ENCODE results near the gene SCLT1. TPM values are rescaled to one million over a fixed set of nuclear protein-coding genes. Genes with fewer than 3 reads are reported as not detected.

Gene SCLT1
- polyA plus RNA-seq, 3 donors: 14.8 to 20.1 (median 17.9) TPM

DNA sequence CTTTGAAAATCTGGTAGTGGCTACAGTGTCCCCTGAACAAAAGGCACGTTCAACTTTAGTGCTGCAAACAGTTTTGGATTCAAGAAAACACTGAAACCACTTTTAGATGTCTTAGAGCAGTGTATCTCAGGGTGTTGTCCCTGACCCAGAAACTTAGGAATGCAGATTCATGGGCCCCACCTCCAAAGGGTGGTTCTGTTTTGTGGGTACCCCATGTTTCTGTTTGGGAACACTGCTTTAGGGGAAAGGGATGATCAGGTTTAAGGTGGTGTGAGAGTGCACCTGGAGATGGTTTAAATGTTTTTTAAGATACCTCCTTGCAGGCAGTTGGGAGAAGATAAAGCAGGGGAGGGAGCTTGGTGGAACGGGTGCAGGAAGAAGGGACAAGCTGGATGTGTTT, 228.2 kb downstream of the SCLT1 start:
- Histone ChIP-seq H3K27ac (ENCODE audit: low read depth in 1 of 2, low read length in 2 of 2) (peak overlapping the region in 1 of 2 donors; percentile 18), H3K4me1 (ENCODE audit: control insufficient read depth in 1 of 2, insufficient read depth in 2 of 2, low read length in 2 of 2) (peaks cover 23 to 29% of the 10 kb centered on the region in 2 donors), H3K4me3 (replicated peaks in 1 of 3; ENCODE audit: low read depth in 2 of 3, low read length in 3 of 3) (no peak overlapping the region), H3K4me2 (replicated peaks; ENCODE audit: extremely low read depth, low read length, poor library complexity, severe bottlenecking) (no peak overlapping the region), H2AFZ (ENCODE audit: insufficient read depth, low read depth, low read length, poor library complexity, severe bottlenecking) (no peak overlapping the region), H3K27me3 (ENCODE audit: control insufficient read depth in 2 of 2, insufficient read depth in 2 of 2, low read length in 2 of 2) (no peaks in the 10 kb centered on the region), H3K9me3 (replicated peaks in 1 of 2; ENCODE audit: control insufficient read depth in 1 of 2, insufficient read depth in 1 of 2, low read length in 2 of 2) (no peaks in the 10 kb centered on the region), H3K9ac (ENCODE audit: insufficient read depth, low read length, poor library complexity, severe bottlenecking) (no peak overlapping the region), H3K79me2 (ENCODE audit: insufficient read depth, low read length) (peaks cover 5% of the 10 kb centered on the region), H3K36me3 (replicated peaks in 1 of 2; ENCODE audit: control insufficient read depth in 1 of 2, insufficient read depth in 2 of 2, low read length in 2 of 2) (peaks cover 9 to 74% of the 10 kb centered on the region in 2 donors), H4K20me1 (ENCODE audit: insufficient read depth, low read length) (peaks cover 3% of the 10 kb centered on the region)
- H3K4me1 Mint-ChIP-seq: peaks cover 32% of the 10 kb centered on the region
- DNase-seq: no peak
- intact Hi-C loops (cut with micrococcal nuclease): loop anchor here in 1 of 2 donors (10.0 kb wide), 1 partner anchor 410 kb away; no protein-coding TSS in a partner anchor
- peaks cover 0 to 2% (median 0%) of the 10 kb centered on the region in 3 donors for H3K27me3 Mint-ChIP-seq (ENCODE audit: low read depth in 3 of 3)
- H3K36me3 Mint-ChIP-seq: peaks cover 59 to 73% of the 10 kb centered on the region in 2 donors
- no peaks in the 10 kb centered on the region for H3K9me3 Mint-ChIP-seq
- H3K4me3 Mint-ChIP-seq: no peak overlapping the region
- no CpG with 5 or more reads among the region's 2 CpGs for whole genome bisulfite sequencing (ENCODE audit: insufficient coverage)
- TF ChIP-seq, protein P1, sequence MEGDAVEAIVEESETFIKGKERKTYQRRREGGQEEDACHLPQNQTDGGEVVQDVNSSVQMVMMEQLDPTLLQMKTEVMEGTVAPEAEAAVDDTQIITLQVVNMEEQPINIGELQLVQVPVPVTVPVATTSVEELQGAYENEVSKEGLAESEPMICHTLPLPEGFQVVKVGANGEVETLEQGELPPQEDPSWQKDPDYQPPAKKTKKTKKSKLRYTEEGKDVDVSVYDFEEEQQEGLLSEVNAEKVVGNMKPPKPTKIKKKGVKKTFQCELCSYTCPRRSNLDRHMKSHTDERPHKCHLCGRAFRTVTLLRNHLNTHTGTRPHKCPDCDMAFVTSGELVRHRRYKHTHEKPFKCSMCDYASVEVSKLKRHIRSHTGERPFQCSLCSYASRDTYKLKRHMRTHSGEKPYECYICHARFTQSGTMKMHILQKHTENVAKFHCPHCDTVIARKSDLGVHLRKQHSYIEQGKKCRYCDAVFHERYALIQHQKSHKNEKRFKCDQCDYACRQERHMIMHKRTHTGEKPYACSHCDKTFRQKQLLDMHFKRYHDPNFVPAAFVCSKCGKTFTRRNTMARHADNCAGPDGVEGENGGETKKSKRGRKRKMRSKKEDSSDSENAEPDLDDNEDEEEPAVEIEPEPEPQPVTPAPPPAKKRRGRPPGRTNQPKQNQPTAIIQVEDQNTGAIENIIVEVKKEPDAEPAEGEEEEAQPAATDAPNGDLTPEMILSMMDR (IDR thresholded peaks at IDR 0.05): no peak
- H3K27ac Mint-ChIP-seq: peak overlapping the region in 2 of 7 donors; percentile 36 to 56

DNA sequence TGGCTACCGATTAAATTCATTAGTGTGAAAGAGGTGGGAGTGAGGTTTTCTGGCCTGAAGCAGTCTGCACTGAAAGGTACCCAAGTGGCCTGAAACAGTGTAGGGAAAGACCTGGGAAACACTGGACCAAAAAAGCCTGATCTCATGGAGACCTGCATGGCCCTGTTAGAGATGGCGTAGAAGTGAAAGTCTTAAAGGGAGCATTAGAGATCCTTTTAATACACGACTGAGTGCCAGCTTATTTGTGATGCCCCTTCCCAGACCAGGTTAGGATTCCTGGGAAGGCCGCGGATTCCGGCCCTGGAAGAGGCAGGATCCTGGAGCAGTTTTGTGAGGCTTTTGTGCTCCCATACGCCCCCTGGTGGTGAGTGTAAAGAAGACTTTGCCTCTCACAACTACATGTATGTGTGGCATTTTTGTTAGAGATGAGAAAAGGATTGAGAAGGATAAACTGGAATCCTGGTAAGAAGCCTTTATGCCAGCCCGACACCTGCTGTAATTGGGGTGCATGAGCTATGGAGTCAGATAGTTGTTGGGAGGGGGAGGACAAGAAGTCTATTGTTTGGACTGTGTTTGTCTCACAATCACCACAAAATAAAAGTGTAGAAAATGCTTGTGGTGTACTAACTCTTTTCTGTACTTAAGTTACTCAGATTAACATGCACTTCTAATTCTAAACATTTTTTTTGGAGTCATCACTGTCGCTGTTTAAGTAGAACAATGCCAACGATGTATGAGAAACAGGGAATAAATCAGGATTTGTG, 229.8 kb downstream of the SCLT1 start:
- Histone ChIP-seq H3K4me3 (replicated peaks in 1 of 3; ENCODE audit: low read depth in 2 of 3, low read length in 3 of 3) (no peak overlapping the region), H3K9ac (ENCODE audit: insufficient read depth, low read length, poor library complexity, severe bottlenecking) (no peak overlapping the region), H3K27ac (ENCODE audit: low read depth in 1 of 2, low read length in 2 of 2) (peak overlapping the region in 1 of 2 donors; percentile 32), H2AFZ (ENCODE audit: insufficient read depth, low read depth, low read length, poor library complexity, severe bottlenecking) (no peak overlapping the region), H4K20me1 (ENCODE audit: insufficient read depth, low read length) (peaks cover 3% of the 10 kb centered on the region), H3K4me1 (ENCODE audit: control insufficient read depth in 1 of 2, insufficient read depth in 2 of 2, low read length in 2 of 2) (peaks cover 18 to 23% of the 10 kb centered on the region in 2 donors), H3K27me3 (ENCODE audit: control insufficient read depth in 2 of 2, insufficient read depth in 2 of 2, low read length in 2 of 2) (no peaks in the 10 kb centered on the region), H3K79me2 (ENCODE audit: insufficient read depth, low read length) (peaks cover 5% of the 10 kb centered on the region), H3K36me3 (replicated peaks in 1 of 2; ENCODE audit: control insufficient read depth in 1 of 2, insufficient read depth in 2 of 2, low read length in 2 of 2) (peaks cover 5 to 74% of the 10 kb centered on the region in 2 donors), H3K9me3 (replicated peaks in 1 of 2; ENCODE audit: control insufficient read depth in 1 of 2, insufficient read depth in 1 of 2, low read length in 2 of 2) (no peaks in the 10 kb centered on the region), H3K4me2 (replicated peaks; ENCODE audit: extremely low read depth, low read length, poor library complexity, severe bottlenecking) (no peak overlapping the region)
- no peak overlapping the region for H3K4me3 Mint-ChIP-seq
- peaks cover 26% of the 10 kb centered on the region for H3K4me1 Mint-ChIP-seq
- peaks cover 0 to 2% (median 0%) of the 10 kb centered on the region in 3 donors for H3K27me3 Mint-ChIP-seq (ENCODE audit: low read depth in 3 of 3)
- intact Hi-C loops (cut with micrococcal nuclease): loop anchor here in 1 of 2 donors (5.0 to 10.0 kb wide), 2 partner anchors 409 to 666 kb away; no protein-coding TSS in a partner anchor
- H3K27ac Mint-ChIP-seq: peak overlapping the region in 2 of 7 donors; percentile 35 to 61
- H3K9me3 Mint-ChIP-seq: no peaks in the 10 kb centered on the region
- WGBS (ENCODE audit: insufficient coverage): 93% methylated on average over 3 of the region's 10 CpGs
- peak; percentile 43 to 63 (median 46) for DNase-seq
- TF ChIP-seq, protein P1 (IDR thresholded peaks at IDR 0.05): peak; percentile 96
- peaks cover 64 to 74% of the 10 kb centered on the region in 2 donors for H3K36me3 Mint-ChIP-seq
